Prostate gland (tissue), 2 donors: Measurements from ENCODE around the gene SATB1. TPM values are rescaled to one million over a fixed set of nuclear protein-coding genes. Genes with fewer than 3 reads are reported as not detected.

Experiments used
- DNase-seq: peaks from one replicate; pipeline ENCODE4 v3.0.0-alpha.2; 2019; ENCODE audit warnings: low spot score
- H3K27ac ChIP-seq, 2 donors: fragments of 200-600 bp; sonication (generic); 2 replicates each; pipeline ENCODE4 v1.5.1; 2017 to 2019
- H3K27me3 ChIP-seq: fragments of 200-600 bp; sonication (generic); replicated peaks from 2 replicates; pipeline ENCODE4 v1.5.1; 2019; ENCODE audit not compliant: insufficient read depth
- H3K36me3 ChIP-seq, 2 donors: fragments of 200-600 bp; sonication (generic); 1 replicate in 1 of 2; 2 replicates in 1 of 2; pipeline versions ENCODE4 v1.5.1 to v1.8.1; 2017 to 2019
- H3K4me1 ChIP-seq: fragments of 200-600 bp; sonication (generic); replicated peaks from 2 replicates; pipeline ENCODE4 v1.5.1; 2019
- H3K4me3 ChIP-seq, 2 donors: fragments of 200-600 bp; sonication (generic); 2 replicates each; pipeline ENCODE4 v1.5.1; 2017 to 2019
- H3K9me3 ChIP-seq: fragments of 200-600 bp; sonication (generic); 2 replicates; pipeline ENCODE4 v1.5.1; 2017
- POLR2A ChIP-seq: fragments of 450-650 bp; IDR thresholded peaks from one replicate; pipeline ENCODE4 v1.6.1; 2016; ENCODE audit warnings: antibody characterized with exemption, mild to moderate bottlenecking
- POLR2AphosphoS5 ChIP-seq: sonication (generic); formaldehyde crosslinking; IDR thresholded peaks from one replicate; pipeline ENCODE4 v1.6.1; 2017; ENCODE audit warnings: antibody characterized with exemption
- whole genome bisulfite sequencing: methylation state at CpG from one replicate; pipeline ENCODE4 v1.1.5; 2018; 5-methylcytosine and 5-hydroxymethylcytosine counted together
- intact Hi-C: fragments of 100-400 bp; cut with DNase I; formaldehyde crosslinking; loops from one replicate; pipeline ENCODE4 v1.14.2; 2022
- total RNA-seq, 2 donors: library from RNA; depleted of rRNA; stranded (reverse); fragments of >200 nt; gene quantifications; one replicate each; pipeline ENCODE4 v1.1.0, GENCODE V29; 2016
- TF ChIP-seq, protein P1 (sequence below), 4 experiments: fragments of 200-600 bp in 2 of 4; fragments of 450-650 bp in 2 of 4; sonication (generic) in 2 of 4; IDR thresholded peaks; 1 replicate in 3 of 4; 2 replicates in 1 of 4; pipeline ENCODE4 v1.5.1; 2016 to 2019; ENCODE audit warnings: antibody characterized with exemption in 4 of 4, mild to moderate bottlenecking in 2 of 4, moderate library complexity in 2 of 4

Gene SATB1
- total RNA-seq, 2 donors from 2014 or later = 51.7 to 62.2 TPM

- no peak overlapping the region for H3K27ac ChIP-seq
- DNase-seq = no peak
- intact Hi-C loops = no loop called here
- no peak overlapping the region for H3K4me3 ChIP-seq
- TF ChIP-seq, protein P1, sequence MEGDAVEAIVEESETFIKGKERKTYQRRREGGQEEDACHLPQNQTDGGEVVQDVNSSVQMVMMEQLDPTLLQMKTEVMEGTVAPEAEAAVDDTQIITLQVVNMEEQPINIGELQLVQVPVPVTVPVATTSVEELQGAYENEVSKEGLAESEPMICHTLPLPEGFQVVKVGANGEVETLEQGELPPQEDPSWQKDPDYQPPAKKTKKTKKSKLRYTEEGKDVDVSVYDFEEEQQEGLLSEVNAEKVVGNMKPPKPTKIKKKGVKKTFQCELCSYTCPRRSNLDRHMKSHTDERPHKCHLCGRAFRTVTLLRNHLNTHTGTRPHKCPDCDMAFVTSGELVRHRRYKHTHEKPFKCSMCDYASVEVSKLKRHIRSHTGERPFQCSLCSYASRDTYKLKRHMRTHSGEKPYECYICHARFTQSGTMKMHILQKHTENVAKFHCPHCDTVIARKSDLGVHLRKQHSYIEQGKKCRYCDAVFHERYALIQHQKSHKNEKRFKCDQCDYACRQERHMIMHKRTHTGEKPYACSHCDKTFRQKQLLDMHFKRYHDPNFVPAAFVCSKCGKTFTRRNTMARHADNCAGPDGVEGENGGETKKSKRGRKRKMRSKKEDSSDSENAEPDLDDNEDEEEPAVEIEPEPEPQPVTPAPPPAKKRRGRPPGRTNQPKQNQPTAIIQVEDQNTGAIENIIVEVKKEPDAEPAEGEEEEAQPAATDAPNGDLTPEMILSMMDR (IDR thresholded peaks at IDR 0.05) = no peak
- TF ChIP-seq POLR2AphosphoS5 (no peak), POLR2A (no peak)
- no peaks in the 10 kb centered on the region for H3K36me3 ChIP-seq
- no peaks in the 10 kb centered on the region for H3K9me3 ChIP-seq
- no peaks in the 10 kb centered on the region for H3K4me1 ChIP-seq
- no peaks in the 10 kb centered on the region for H3K27me3 ChIP-seq
Measured at GRCh38 chr3:18412684-18413083, 12.5 kb downstream of the SATB1 start.

DNA sequence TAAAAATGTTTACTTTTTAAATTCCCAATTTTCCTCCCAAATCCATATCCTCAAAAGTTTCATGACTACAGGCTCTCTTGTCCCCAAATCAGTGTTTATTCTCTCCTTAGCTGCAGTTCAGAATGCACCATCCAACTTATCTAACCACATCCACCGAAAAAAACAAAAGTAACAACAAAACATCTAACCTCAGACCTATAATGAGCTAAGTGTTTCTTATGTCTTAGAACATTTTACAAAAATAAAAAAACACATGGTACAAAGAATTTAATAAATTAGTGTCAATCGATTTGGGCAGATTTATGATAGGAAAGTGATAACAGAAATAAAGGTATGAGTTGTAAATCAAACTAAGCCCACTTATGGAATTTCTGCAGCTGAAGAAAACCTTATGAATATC, 13.6 kb downstream of the SATB1 start:
- no peak overlapping the region for H3K4me3 ChIP-seq
- no peaks in the 10 kb centered on the region for H3K27me3 ChIP-seq
- intact Hi-C loops = no loop called here
- H3K36me3 ChIP-seq = no peaks in the 10 kb centered on the region
- 77% methylated on average over 2 of the region's 2 CpGs for WGBS
- no peaks in the 10 kb centered on the region for H3K9me3 ChIP-seq
- DNase-seq = no peak
- no peak overlapping the region for H3K27ac ChIP-seq
- no peaks in the 10 kb centered on the region for H3K4me1 ChIP-seq
- TF ChIP-seq, protein P1 (IDR thresholded peaks at IDR 0.05) = no peak
- no peak for TF ChIP-seq POLR2A
- TF ChIP-seq POLR2AphosphoS5 = no peak

DNA sequence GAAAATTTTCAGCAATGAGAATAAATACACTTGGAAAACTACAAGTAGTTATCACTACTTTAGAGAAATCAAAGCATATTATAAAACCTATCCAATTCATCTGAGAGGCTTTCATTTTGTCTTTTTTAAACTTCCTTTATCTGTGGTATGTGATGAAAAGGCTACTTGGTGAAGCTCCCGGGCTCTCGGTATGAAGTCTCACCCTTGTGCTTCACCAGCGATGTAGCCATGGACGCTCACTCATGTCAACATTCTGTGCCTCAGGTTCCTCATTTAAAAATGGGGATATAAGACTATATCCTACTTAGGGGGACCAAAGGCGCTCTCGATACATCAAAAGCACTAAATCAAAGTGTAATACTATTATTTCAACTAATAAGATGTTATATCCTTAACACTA, 14.9 kb downstream of the SATB1 start:
- TF ChIP-seq POLR2A (no peak), POLR2AphosphoS5 (no peak)
- TF ChIP-seq, protein P1 (IDR thresholded peaks at IDR 0.05) = no peak
- 78% methylated on average over 6 of the region's 6 CpGs for WGBS
- Histone ChIP-seq H3K9me3 (no peaks in the 10 kb centered on the region), H3K27me3 (no peaks in the 10 kb centered on the region), H3K36me3 (no peaks in the 10 kb centered on the region), H3K4me1 (no peaks in the 10 kb centered on the region), H3K27ac (no peak overlapping the region), H3K4me3 (no peak overlapping the region)
- intact Hi-C loops = no loop called here
- no peak for DNase-seq

- TF ChIP-seq POLR2AphosphoS5 (no peak), POLR2A (no peak)
- TF ChIP-seq, protein P1 (IDR thresholded peaks at IDR 0.05) = no peak
- Histone ChIP-seq H3K36me3 (no peaks in the 10 kb centered on the region), H3K27me3 (no peaks in the 10 kb centered on the region), H3K4me3 (no peak overlapping the region), H3K27ac (no peak overlapping the region), H3K9me3 (no peaks in the 10 kb centered on the region), H3K4me1 (no peaks in the 10 kb centered on the region)
- intact Hi-C loops = no loop called here
- DNase-seq = no peak
- 83% methylated on average over 2 of the region's 2 CpGs for WGBS
Measured at GRCh38 chr3:18409266-18409665, 15.9 kb downstream of the SATB1 start.

DNA sequence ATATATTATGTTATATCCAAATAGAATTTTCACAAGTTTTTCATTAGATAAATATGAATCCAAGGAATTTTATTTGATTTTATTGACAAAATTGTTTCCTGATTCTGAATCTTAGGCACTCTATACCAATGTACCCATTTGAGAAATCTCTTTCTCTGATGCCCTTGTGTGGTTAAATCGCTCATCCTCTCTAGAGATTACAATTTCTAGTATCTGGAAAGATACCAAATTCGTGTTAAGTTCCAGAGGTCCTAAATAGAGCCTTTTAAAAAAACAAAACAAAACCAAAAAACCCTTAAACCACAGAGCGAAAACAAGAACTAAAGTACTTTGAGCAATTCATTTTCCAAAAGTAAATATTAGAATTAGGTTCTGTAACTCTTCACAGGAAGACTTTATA, 20.0 kb downstream of the SATB1 start:
- Histone ChIP-seq H3K9me3 (no peaks in the 10 kb centered on the region), H3K27me3 (no peaks in the 10 kb centered on the region), H3K36me3 (no peaks in the 10 kb centered on the region), H3K27ac (no peak overlapping the region), H3K4me3 (no peak overlapping the region), H3K4me1 (no peaks in the 10 kb centered on the region)
- WGBS = 76% methylated on average over 3 of the region's 3 CpGs
- DNase-seq = no peak
- intact Hi-C loops = no loop called here
- TF ChIP-seq, protein P1 (IDR thresholded peaks at IDR 0.05) = no peak
- no peak for TF ChIP-seq POLR2A
- TF ChIP-seq POLR2AphosphoS5 = no peak
